Uterus (tissue), 4 donors: ENCODE results near the gene MALL. TPM values are rescaled to one million over a fixed set of nuclear protein-coding genes. Genes with fewer than 3 reads are reported as not detected.

Experiments used
- microRNA-seq: library from miRNA; unstranded; fragments of <30 nt; microRNA quantifications from one replicate; pipeline ENCODE4, GENCODE V29; 2016; ENCODE audit warnings: borderline microRNAs expressed, borderline replicate concordance
- small RNA-seq: library from RNA; depleted of rRNA; stranded (forward); fragments of <200 nt; gene quantifications from one replicate; pipeline ENCODE3, GENCODE V24; 2016
- total RNA-seq, 4 donors: library from RNA; depleted of rRNA in 3 of 4; stranded (reverse); fragments of >200 nt in 3 of 4; gene quantifications; one replicate each; pipeline versions ENCODE4 v1.1.0 to v1.2.4, GENCODE V29; 2014 to 2023
- donor health status: DM: yes; HTN: yes; CAD: no.

MALL gene
- total RNA-seq, 4 donors from 2014 or later, result 0.59 to 46.4 (median 16.4) TPM

Small RNA genes lying within 50 kb of the gene (microRNA-seq; reads per million reads assigned to microRNA genes)
- gene MIR4267, result not detected
- gene MIR4436B1, result not detected

Small RNA genes lying within 50 kb of the gene (small RNA-seq; reads per million reads assigned to genes)
- gene MIR4267 (not detected), gene MIR4436B1 (not detected)

Other genes starting within 250 kb of the MALL start
- 10 to 100 TPM in 1 of 4 donors, 1 to 10 TPM in 1, not detected in 2; 6.6 to 32.8 TPM for gene LIMS3, start 217.1 kb downstream of the MALL start, total RNA-seq
- 10 to 100 TPM in 2 of 4 donors, 1 to 10 TPM in 2; 9.4 to 35.6 (median 17.2) TPM for gene NPHP1, start 89.2 kb upstream of the MALL start, total RNA-seq
- gene MTLN, start 96.7 kb upstream of the MALL start, total RNA-seq, result 10 to 100 TPM; 12.6 to 54.7 (median 22.7) TPM